ENCODE measurements around the gene TTLL11.

GRCh38 chr9:121876255-121876654, 216.9 kb downstream of the TTLL11 start:
- TF ChIP-seq, protein P1, sequence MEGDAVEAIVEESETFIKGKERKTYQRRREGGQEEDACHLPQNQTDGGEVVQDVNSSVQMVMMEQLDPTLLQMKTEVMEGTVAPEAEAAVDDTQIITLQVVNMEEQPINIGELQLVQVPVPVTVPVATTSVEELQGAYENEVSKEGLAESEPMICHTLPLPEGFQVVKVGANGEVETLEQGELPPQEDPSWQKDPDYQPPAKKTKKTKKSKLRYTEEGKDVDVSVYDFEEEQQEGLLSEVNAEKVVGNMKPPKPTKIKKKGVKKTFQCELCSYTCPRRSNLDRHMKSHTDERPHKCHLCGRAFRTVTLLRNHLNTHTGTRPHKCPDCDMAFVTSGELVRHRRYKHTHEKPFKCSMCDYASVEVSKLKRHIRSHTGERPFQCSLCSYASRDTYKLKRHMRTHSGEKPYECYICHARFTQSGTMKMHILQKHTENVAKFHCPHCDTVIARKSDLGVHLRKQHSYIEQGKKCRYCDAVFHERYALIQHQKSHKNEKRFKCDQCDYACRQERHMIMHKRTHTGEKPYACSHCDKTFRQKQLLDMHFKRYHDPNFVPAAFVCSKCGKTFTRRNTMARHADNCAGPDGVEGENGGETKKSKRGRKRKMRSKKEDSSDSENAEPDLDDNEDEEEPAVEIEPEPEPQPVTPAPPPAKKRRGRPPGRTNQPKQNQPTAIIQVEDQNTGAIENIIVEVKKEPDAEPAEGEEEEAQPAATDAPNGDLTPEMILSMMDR (IDR thresholded peaks at IDR 0.05) = no peak
- no peak for TF ChIP-seq POLR2A (IDR thresholded peaks at IDR 0.05)

All from uterus (tissue), 2 donors.